Activated naive CD4-positive, alpha-beta T cell treated with anti-CD3 and anti-CD28 coated beads, Interleukin-2, amount 10 ng/mL, durations not matched to agents 7 days and 5 days (primary cell): ENCODE data around the gene LZTR1.

Experiments used
- CTCF ChIA-PET: fragments of 350-600 bp; sonication (Branson Sonifier 250); formaldehyde crosslinking; loops from one replicate; lab custom pipeline; 2021; ENCODE audit warnings: antibody characterized with exemption; lab: Charles Lee
- DNase-seq: peaks from one replicate; pipeline ENCODE4 v3.0.0-alpha.2; 2020
- H3K27ac Mint-ChIP-seq: one replicate; pipeline ENCODE4 v1.8.0; 2021; ENCODE audit warnings: mild to moderate bottlenecking, moderate library complexity, mixed read lengths
- H3K27me3 Mint-ChIP-seq: one replicate; pipeline ENCODE4 v1.8.0; 2021; ENCODE audit warnings: mild to moderate bottlenecking, mixed read lengths
- H3K36me3 Mint-ChIP-seq: one replicate; pipeline ENCODE4 v1.8.0; 2021; ENCODE audit warnings: mixed read lengths
- H3K4me1 Mint-ChIP-seq: one replicate; pipeline ENCODE4 v1.8.0; 2021; ENCODE audit warnings: mixed read lengths
- H3K4me3 Mint-ChIP-seq: one replicate; pipeline ENCODE4 v1.8.0; 2021; ENCODE audit warnings: mild to moderate bottlenecking, moderate library complexity, mixed read lengths
- H3K9me3 Mint-ChIP-seq: one replicate; pipeline ENCODE4 v1.8.0; 2021; ENCODE audit warnings: mixed read lengths

The LZTR1 gene

GRCh38 chr22:21012446-21013407 is 30.6 kb downstream of the LZTR1 start:
- Mint-ChIP-seq H3K4me1 (peaks cover 22% of the 10 kb centered on the region), H3K27me3 (peaks cover 51% of the 10 kb centered on the region), H3K36me3 (no peaks in the 10 kb centered on the region), H3K4me3 (no peak overlapping the region), H3K27ac (no peak overlapping the region), H3K9me3 (no peaks in the 10 kb centered on the region)
- CTCF ChIA-PET, result no interaction called here
- no peak for DNase-seq

GRCh38 chr22:21013657-21014201 is 31.6 kb downstream of the LZTR1 start:
- peaks cover 57% of the 10 kb centered on the region for H3K27me3 Mint-ChIP-seq
- CTCF ChIA-PET, result no interaction called here
- no peak overlapping the region for H3K27ac Mint-ChIP-seq

DNA sequence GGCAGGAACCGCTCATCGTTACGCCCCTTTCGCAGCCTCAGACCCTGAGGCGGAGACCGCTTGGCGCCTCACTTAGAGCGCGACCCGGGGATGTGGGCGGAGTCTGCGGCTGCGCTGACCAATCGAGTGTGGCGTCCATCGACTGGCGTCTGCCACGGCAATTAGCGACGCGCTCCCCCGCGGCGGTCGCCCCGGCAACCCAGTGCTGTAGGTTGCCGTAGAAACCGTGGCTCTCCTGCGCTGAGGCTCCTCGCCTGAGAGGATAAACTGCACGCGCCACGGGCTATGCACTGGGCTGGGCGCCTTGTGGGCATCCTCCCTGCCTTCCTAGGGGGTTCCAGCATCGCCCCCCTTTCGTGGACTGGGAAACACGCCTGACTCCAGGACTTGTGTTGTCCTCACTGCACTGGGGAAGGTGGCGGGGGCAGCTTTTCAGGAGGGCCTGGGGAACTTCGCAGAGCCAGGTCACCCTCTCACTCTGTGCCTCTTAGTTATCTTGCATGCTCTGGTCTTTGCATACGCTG is 32.2 kb downstream of the LZTR1 start:
- Mint-ChIP-seq H3K27me3 (peaks cover 62% of the 10 kb centered on the region), H3K9me3 (no peaks in the 10 kb centered on the region), H3K36me3 (no peaks in the 10 kb centered on the region), H3K4me3 (peak overlapping the region; percentile 62), H3K4me1 (peaks cover 22% of the 10 kb centered on the region), H3K27ac (no peak overlapping the region)
- CTCF ChIA-PET, result interaction anchor here (1.0 to 1.1 kb wide), 2 partner anchors 30 to 88 kb away, joined by 3 read pairs; no protein-coding TSS in a partner anchor
- peak; percentile 89 for DNase-seq

More at GRCh38 chr22:21013657-21014201, 31.6 kb downstream of the LZTR1 start:
- H3K4me3 Mint-ChIP-seq, result peak overlapping the region; percentile 62
- no peaks in the 10 kb centered on the region for H3K9me3 Mint-ChIP-seq
- no peak for DNase-seq
- no peaks in the 10 kb centered on the region for H3K36me3 Mint-ChIP-seq
- peaks cover 22% of the 10 kb centered on the region for H3K4me1 Mint-ChIP-seq

GRCh38 chr22:21014726-21015465 is 32.8 kb downstream of the LZTR1 start, which contains the start of gene P2RX6:
P2RX6 (plus strand) TSS chr22:21015165; CDS start chr22:21015175, 10 bp downstream.
- CTCF ChIA-PET, result interaction anchor here (1.0 to 1.1 kb wide), 2 partner anchors 30 to 88 kb away, joined by 3 read pairs; no protein-coding TSS in a partner anchor
- H3K27me3 Mint-ChIP-seq, result peaks cover 66% of the 10 kb centered on the region
- H3K4me3 Mint-ChIP-seq, result peak within 1 kb of the TSS; percentile 62
- H3K4me1 Mint-ChIP-seq, result peaks cover 22% of the 10 kb centered on the region
- H3K27ac Mint-ChIP-seq, result no peak within 1 kb of the TSS
- no peak for DNase-seq
- no peaks in the 10 kb centered on the region for H3K9me3 Mint-ChIP-seq
- H3K36me3 Mint-ChIP-seq, result no peaks in the 10 kb centered on the region

DNA sequence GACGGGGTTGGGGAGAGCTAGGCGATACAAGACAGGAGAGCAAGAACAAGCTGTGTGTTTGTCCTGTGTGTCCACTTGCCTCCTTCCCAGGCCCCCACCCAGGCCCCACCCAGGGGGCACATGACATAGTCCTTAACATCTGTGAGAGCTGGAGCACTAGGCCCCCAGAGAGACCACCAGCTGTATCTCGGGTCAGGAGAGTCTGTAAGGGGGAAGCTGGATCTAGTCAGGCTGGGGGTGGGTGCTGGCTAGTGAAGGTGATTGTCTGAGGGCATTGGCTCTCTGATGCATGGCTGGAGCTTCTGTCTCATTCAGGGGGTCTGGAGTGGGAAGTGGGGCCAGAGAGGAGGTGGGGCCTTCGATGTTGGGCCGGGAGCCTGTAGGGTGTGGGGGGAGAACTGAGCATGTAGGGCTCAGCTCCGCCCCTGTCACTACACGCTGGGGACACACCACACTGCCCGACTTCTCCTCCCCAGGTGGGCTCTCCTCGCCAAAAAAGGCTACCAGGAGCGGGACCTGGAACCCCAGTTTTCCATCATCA is 33.4 kb downstream of the LZTR1 start:
- no peak for DNase-seq
- H3K4me3 Mint-ChIP-seq, result no peak overlapping the region
- H3K36me3 Mint-ChIP-seq, result no peaks in the 10 kb centered on the region
- H3K27ac Mint-ChIP-seq, result no peak overlapping the region
- peaks cover 71% of the 10 kb centered on the region for H3K27me3 Mint-ChIP-seq
- CTCF ChIA-PET, result interaction anchor here (1.0 kb wide), 1 partner anchor 29 kb away, joined by 3 read pairs; no protein-coding TSS in a partner anchor
- peaks cover 22% of the 10 kb centered on the region for H3K4me1 Mint-ChIP-seq
- no peaks in the 10 kb centered on the region for H3K9me3 Mint-ChIP-seq

DNA sequence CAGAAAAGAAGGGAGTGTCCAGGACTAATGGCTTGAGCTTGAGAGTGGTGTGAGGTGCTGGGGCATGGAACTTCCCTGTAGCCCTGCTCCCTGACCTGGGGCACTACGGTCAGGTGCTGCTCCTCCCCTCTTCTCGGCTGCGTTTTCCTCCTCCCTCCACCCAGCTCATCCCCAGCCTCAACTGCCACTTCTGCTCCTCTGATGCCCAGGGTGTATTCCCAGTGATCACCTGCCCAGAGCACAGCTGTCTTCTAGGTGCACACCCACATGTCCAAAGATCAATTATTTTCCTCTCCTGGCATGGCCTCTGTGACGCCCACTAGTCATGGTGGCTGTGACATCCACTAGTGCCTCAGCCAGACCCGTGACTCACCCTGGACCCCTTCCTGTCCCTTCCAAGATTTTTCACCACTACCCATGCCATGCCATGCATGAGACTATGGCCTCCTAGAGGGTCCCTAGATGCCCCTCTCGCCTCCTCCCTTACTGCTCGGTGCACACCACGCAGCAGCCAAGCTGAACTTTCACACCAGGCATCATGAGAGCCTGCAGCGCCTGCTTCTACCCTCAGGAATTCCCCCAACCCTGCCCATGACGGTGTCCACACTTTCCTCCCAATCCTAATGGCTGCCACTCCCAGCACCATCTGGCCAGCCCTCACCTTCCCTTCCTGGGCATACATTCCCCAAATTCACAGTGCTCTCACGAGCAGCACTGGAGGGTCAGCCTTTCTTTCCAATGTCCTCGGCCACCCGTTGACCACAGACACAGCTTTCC is 34.7 kb downstream of the LZTR1 start:
- CTCF ChIA-PET, result no interaction called here

DNA sequence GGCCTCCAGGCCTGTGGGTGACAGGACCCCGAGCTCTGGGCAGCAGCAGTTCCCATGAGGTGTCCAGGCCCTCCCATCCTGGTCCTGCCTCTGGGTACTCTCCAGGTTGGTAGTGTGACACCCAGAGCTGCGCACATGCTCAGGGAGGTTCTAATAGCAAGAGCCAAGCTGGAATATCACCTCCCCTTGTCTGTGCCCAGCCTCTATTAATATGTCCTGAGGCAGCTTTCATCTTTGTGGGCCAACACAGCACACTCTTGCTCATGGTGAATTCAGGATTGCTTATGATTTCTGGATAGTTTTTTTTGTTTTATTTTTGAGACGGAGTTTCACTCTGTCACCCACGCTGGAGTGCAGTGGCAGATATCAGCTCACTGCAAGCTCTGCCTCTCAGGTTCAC is 36.2 kb downstream of the LZTR1 start:
- peaks cover 20% of the 10 kb centered on the region for H3K4me1 Mint-ChIP-seq
- CTCF ChIA-PET, result interaction anchor here (0.6 kb wide), 1 partner anchor 51 kb away, joined by 4 read pairs; no protein-coding TSS in a partner anchor
- DNase-seq, result no peak
- H3K9me3 Mint-ChIP-seq, result no peaks in the 10 kb centered on the region
- no peaks in the 10 kb centered on the region for H3K36me3 Mint-ChIP-seq
- peaks cover 75% of the 10 kb centered on the region for H3K27me3 Mint-ChIP-seq
- H3K27ac Mint-ChIP-seq, result no peak overlapping the region
- no peak overlapping the region for H3K4me3 Mint-ChIP-seq

More for the DNA sequence above, 34.7 kb downstream of the LZTR1 start:
- DNase-seq, result no peak
- Mint-ChIP-seq H3K27ac (no peak overlapping the region), H3K27me3 (peaks cover 81% of the 10 kb centered on the region), H3K4me1 (peaks cover 22% of the 10 kb centered on the region), H3K9me3 (no peaks in the 10 kb centered on the region), H3K36me3 (no peaks in the 10 kb centered on the region), H3K4me3 (no peak overlapping the region)

DNA sequence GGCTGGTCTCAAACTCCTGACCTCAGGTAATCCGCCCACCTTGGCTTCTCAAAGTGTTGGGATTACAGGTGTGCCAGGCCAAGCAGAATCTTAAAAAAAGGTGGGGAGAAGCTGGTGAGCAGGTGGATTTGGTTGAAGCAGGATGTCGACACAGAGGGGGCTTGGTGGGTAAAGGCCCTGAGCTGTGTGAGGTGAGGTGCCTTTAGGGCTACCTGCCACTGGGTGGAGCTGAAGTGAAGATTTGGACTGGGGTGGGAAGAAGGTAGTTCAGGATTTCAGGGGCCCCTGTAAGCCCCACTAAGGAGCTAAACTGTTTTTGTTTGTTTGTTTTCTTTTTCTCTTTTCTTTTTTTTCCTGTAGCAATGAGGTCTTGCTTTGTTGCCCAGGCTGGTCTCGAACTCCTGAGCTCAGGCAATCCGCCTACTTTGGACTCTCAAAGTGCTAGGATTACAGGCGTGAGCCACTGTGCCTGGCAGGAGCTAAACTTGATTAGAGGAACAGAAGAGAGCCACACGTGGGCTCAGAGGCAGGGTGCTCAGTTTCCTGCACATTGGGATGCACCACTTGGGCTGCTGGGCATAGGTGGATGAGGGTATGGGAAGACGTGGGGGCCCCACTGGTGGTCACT is 38.8 kb downstream of the LZTR1 start:
- DNase-seq, result peak; percentile 59
- Mint-ChIP-seq H3K4me3 (no peak overlapping the region), H3K4me1 (peaks cover 15% of the 10 kb centered on the region), H3K36me3 (no peaks in the 10 kb centered on the region), H3K27ac (no peak overlapping the region), H3K9me3 (no peaks in the 10 kb centered on the region), H3K27me3 (peaks cover 62% of the 10 kb centered on the region)
- CTCF ChIA-PET, result interaction anchor here (0.8 to 2.3 kb wide), 6 partner anchors 12 to 45 kb away, joined by 3 to 6 read pairs (median 4); partner anchors contain the start of genes LRRC74B and SLC7A4

DNA sequence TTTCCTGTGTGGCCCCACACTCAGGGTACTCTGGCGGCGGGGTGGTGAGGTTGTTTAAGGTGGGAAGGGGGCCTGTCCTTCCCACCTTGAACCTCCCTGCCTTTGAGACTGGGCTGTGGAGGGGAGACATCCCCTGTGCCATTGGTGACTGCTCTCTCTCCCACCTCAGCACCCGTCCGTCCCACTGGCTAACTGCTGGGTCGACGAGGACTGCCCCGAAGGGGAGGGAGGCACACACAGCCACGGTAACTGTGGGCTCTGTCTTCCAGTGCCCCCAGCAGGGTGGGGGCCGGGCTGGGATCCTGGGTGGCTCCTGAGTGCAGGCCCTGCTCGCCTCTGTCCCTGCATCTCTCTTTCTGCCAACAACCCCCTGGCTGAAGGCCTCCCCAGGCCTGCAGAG is 40.4 kb downstream of the LZTR1 start:
- DNase-seq, result no peak
- CTCF ChIA-PET, result interaction anchor here (2.3 kb wide), 1 partner anchor 19 kb away, joined by 6 read pairs; no protein-coding TSS in a partner anchor
- Mint-ChIP-seq H3K27ac (no peak overlapping the region), H3K4me3 (no peak overlapping the region), H3K36me3 (no peaks in the 10 kb centered on the region), H3K4me1 (peaks cover 17% of the 10 kb centered on the region), H3K9me3 (no peaks in the 10 kb centered on the region), H3K27me3 (peaks cover 47% of the 10 kb centered on the region)

- H3K4me3 Mint-ChIP-seq, result no peak overlapping the region
- CTCF ChIA-PET, result no interaction called here
Observed at GRCh38 chr22:21022955-21023614, 41.0 kb downstream of the LZTR1 start.

DNA sequence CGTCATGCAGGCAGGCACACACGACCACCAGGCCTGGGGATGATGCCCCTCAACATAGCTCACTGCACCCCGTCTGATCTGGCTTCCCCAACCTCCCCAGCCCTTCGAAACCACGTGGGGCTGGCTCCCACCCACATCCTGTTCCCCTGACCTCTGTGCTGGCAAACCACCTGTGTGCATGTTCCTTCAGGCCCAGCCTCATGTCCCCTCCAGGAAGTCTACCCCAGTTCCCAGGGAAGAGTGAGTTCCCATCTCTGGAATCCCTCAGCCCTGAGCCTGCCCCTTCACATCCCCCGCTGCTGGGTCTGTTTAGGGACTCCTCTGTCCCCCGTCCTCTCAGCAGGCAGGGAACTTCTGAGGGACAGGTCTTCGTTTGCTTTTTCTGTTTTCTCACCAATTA is 43.2 kb downstream of the LZTR1 start:
- CTCF ChIA-PET, result no interaction called here

More at GRCh38 chr22:21022955-21023614, 41.0 kb downstream of the LZTR1 start:
- DNase-seq, result no peak
- Mint-ChIP-seq H3K9me3 (no peaks in the 10 kb centered on the region), H3K36me3 (no peaks in the 10 kb centered on the region), H3K27me3 (peaks cover 41% of the 10 kb centered on the region), H3K4me1 (peaks cover 17% of the 10 kb centered on the region), H3K27ac (no peak overlapping the region)

More for the DNA sequence above, 43.2 kb downstream of the LZTR1 start:
- Mint-ChIP-seq H3K27me3 (peaks cover 39% of the 10 kb centered on the region), H3K9me3 (no peaks in the 10 kb centered on the region), H3K4me3 (no peak overlapping the region), H3K36me3 (no peaks in the 10 kb centered on the region), H3K27ac (peak overlapping the region; percentile 39), H3K4me1 (peaks cover 17% of the 10 kb centered on the region)
- DNase-seq, result peak; percentile 65
